K562 (cell line): ENCODE results near the gene BICDL1. TPM values are rescaled to one million over a fixed set of nuclear protein-coding genes. Genes with fewer than 3 reads are reported as not detected.

Experiments
- ATAC-seq: fragments of 200-7000 bp; cut with Tn5 transposase; 3 replicates; pipeline ENCODE4 v1.9.1; 2020; ENCODE audit warnings: moderate library complexity
- BruUV-seq: library from RNA; stranded (reverse); fragments of 400-500 nt; replicated peaks from 2 replicates; lab custom pipeline; 2021; lab: Mats Ljungman, UMichigan
- CTCF ChIA-PET: fragments of 300-600 bp; formaldehyde crosslinking; extraction: SDS; loops from one replicate; lab custom pipeline; 2021; ENCODE audit warnings: low intra/inter-chr PET ratio; lab: Yijun Ruan, JAX
- POLR2A ChIA-PET: fragments of 300-600, 350-650 bp; sonication (Branson Sonifier 250); formaldehyde crosslinking; extraction: SDS; loops from one replicate; lab custom pipeline; 2021; ENCODE audit warnings: antibody characterized with exemption, inconsistent platforms; lab: Yijun Ruan, JAX
- DNase-seq, 4 experiments: peaks; one replicate each; pipeline versions ENCODE4 v3.0.0 to v3.0.0-alpha.2; 2011 to 2018; ENCODE audit warnings: low spot score in 3 of 4, mixed read lengths in 3 of 4; ENCODE audit errors: extremely low read depth in 1 of 4
- FAIRE-seq: peaks from 2 replicates; lab custom pipeline; 2011; peaks lifted over from hg19 to GRCh38; lab: Jason Lieb, UNC
- H2AFZ ChIP-seq: 2 replicates; pipeline ENCODE4 v1.6.0; 2011; ENCODE audit warnings: low read depth, low read length, control low read depth, inconsistent platforms
- H3K27ac ChIP-seq: fragments of 200-600 bp; 3 replicates; pipeline ENCODE4 v1.8.0; 2011; ENCODE audit warnings: low read depth, mild to moderate bottlenecking, control low read depth, inconsistent platforms, low read length, moderate library complexity, mixed read lengths; ENCODE audit errors: extremely low read depth
- H3K27me3 ChIP-seq, 2 experiments: fragments of 300-600 bp in 1 of 2; 2 replicates in 1 of 2; 3 replicates in 1 of 2; pipeline versions ENCODE4 v1.6.0 to v1.8.0; 2011; ENCODE audit warnings: inconsistent platforms in 2 of 2, low read length in 2 of 2, mild to moderate bottlenecking in 1 of 2, mixed read lengths in 1 of 2, moderate library complexity in 1 of 2; ENCODE audit not compliant: control insufficient read depth in 2 of 2, insufficient read depth in 2 of 2
- H3K36me3 ChIP-seq: fragments of 300-600 bp; 3 replicates; pipeline ENCODE4 v1.8.0; 2011; ENCODE audit warnings: mild to moderate bottlenecking, low read length, inconsistent platforms; ENCODE audit not compliant: control insufficient read depth, insufficient read depth
- H3K4me1 ChIP-seq, 2 experiments: fragments of 200-600 bp in 1 of 2; replicated peaks in 1 of 2; 2 replicates in 1 of 2; 3 replicates in 1 of 2; pipeline versions ENCODE4 v1.5.1 to v1.8.0; 2011; ENCODE audit warnings: inconsistent platforms in 2 of 2, low read length in 2 of 2, mild to moderate bottlenecking in 1 of 2, mixed read lengths in 1 of 2, moderate library complexity in 1 of 2; ENCODE audit not compliant: control insufficient read depth in 2 of 2, insufficient read depth in 2 of 2
- H3K4me2 ChIP-seq: 2 replicates; pipeline ENCODE4 v1.6.1; 2011; ENCODE audit warnings: low read length, control low read depth, inconsistent platforms, mixed read lengths; ENCODE audit not compliant: insufficient read depth
- H3K4me3 ChIP-seq: fragments of 200-600 bp; sonication (generic), shearing (Covaris generic); 2 replicates; pipeline ENCODE4 v1.5.1; 2016; ENCODE audit warnings: control low read depth, inconsistent platforms
- H3K79me2 ChIP-seq: fragments of 200-600 bp; 3 replicates; pipeline ENCODE4 v1.8.0; 2011; ENCODE audit warnings: low read length, inconsistent platforms; ENCODE audit not compliant: control insufficient read depth, insufficient read depth
- H3K9ac ChIP-seq, 2 experiments: 2 replicates each; pipeline versions ENCODE4 v1.6.0 to v1.6.1; 2011; ENCODE audit warnings: low read depth in 2 of 2, low read length in 2 of 2, control low read depth in 1 of 2, inconsistent platforms in 1 of 2, mild to moderate bottlenecking in 1 of 2, mixed read lengths in 1 of 2; ENCODE audit not compliant: insufficient read depth in 1 of 2
- H3K9me1 ChIP-seq: one replicate; pipeline ENCODE4 v1.6.0; 2011; ENCODE audit warnings: inconsistent platforms, mild to moderate bottlenecking, low read length, moderate library complexity; ENCODE audit not compliant: control insufficient read depth, insufficient read depth
- H3K9me3 ChIP-seq: replicated peaks from 2 replicates; pipeline ENCODE4 v1.5.1; 2011; ENCODE audit warnings: low read depth, low read length, inconsistent platforms; ENCODE audit not compliant: control insufficient read depth, insufficient read depth
- H4K20me1 ChIP-seq: replicated peaks from 2 replicates; pipeline ENCODE4 v1.6.1; 2011; ENCODE audit warnings: low read length, inconsistent platforms, mixed read lengths; ENCODE audit not compliant: control insufficient read depth, insufficient read depth
- FOXK2 ChIP-seq, 2 experiments: fragments of 450-650 bp; IDR thresholded peaks in 1 of 2; conservative IDR thresholded peaks in 1 of 2; 2 replicates each; pipeline ENCODE4 v1.6.1; 2016; ENCODE audit warnings: low read depth in 2 of 2, mild to moderate bottlenecking in 1 of 2
- POLR2G ChIP-seq: fragments of 200-400 bp; formaldehyde crosslinking; IDR thresholded peaks from 2 replicates; pipeline ENCODE4 v1.6.1; 2017; ENCODE audit warnings: low read depth, mild to moderate bottlenecking, antibody characterized with exemption, low read length, moderate library complexity
- RBM14 ChIP-seq: fragments of 200-400 bp; formaldehyde crosslinking; IDR thresholded peaks from 2 replicates; pipeline ENCODE4 v1.6.1; 2018; ENCODE audit warnings: low read depth, mild to moderate bottlenecking, low read length, moderate library complexity, borderline replicate concordance; ENCODE audit not compliant: insufficient read depth
- RBM22 ChIP-seq: fragments of 200-400 bp; formaldehyde crosslinking; IDR thresholded peaks from 2 replicates; pipeline ENCODE4 v1.6.1; 2018; ENCODE audit warnings: low read length, low read depth; ENCODE audit not compliant: poor library complexity, severe bottlenecking
- SMARCA5 ChIP-seq: fragments of 450-650 bp; IDR thresholded peaks from 2 replicates; pipeline ENCODE4 v1.6.1; 2016
- SP2 ChIP-seq: IDR thresholded peaks from 2 replicates; pipeline ENCODE4 v1.6.1; 2011; ENCODE audit warnings: mild to moderate bottlenecking, low read depth, low read length, moderate library complexity; ENCODE audit not compliant: poor library complexity, severe bottlenecking; ENCODE audit errors: extremely low read depth
- TEAD2 ChIP-seq: fragments of 450-650 bp; IDR thresholded peaks from 2 replicates; pipeline ENCODE4 v1.6.1; 2016; ENCODE audit warnings: missing genetic modification characterization, control low read depth, missing compliant biosample characterization
- ZNF3 ChIP-seq: fragments of 250-450 bp; sonication (Bioruptor Pico); IDR thresholded peaks from 2 replicates; pipeline ENCODE4 v1.5.0; 2021; ENCODE audit warnings: mild to moderate bottlenecking, moderate library complexity
- ZNF551 ChIP-seq: fragments of 250-450 bp; sonication (Bioruptor Pico); IDR thresholded peaks from 2 replicates; pipeline ENCODE4 v1.5.0; 2021; ENCODE audit warnings: mild to moderate bottlenecking, moderate library complexity
- WGBS: fragments of 100-300 bp; shearing (Covaris generic); methylation state at CpG from one replicate; pipeline ENCODE4 v1.1.6; 2016; ENCODE audit warnings: low coverage, mixed read lengths; ENCODE audit not compliant: insufficient coverage; ENCODE audit errors: missing lambda C conversion rate; 5-methylcytosine and 5-hydroxymethylcytosine counted together
- in situ Hi-C: fragments of 300-500 bp; cut with MboI; formaldehyde crosslinking; loops from 4 replicates; pipeline ENCODE4 v1.15.0; 2018; ENCODE audit warnings: inconsistent platforms, mixed read lengths
- intact Hi-C: fragments of 100-400 bp; cut with micrococcal nuclease; formaldehyde crosslinking; loops from 2 replicates; pipeline ENCODE4 v1.14.2; 2022
- polyA plus RNA-seq, 8 experiments: library from polyadenylated mRNA; depleted of rRNA in 4 of 8; stranded (reverse) in 5 of 8; unstranded in 3 of 8; fragments of >200 nt; fragmentation: Nextera tagmentation in 2 of 8; fragmentation: Illumina TruSeq in 1 of 8; extraction: Ambion mirVana in 2 of 8; extraction: Trizol in 1 of 8; gene quantifications; 2 replicates each; pipeline versions ENCODE4 v1.2.1 to v1.2.3, GENCODE V29; 2011 to 2014; ENCODE audit warnings: inconsistent platforms in 1 of 8, missing spikeins in 1 of 8
- total RNA-seq, 7 experiments: library from RNA; depleted of rRNA in 6 of 7; stranded (reverse); fragments of >200 nt in 6 of 7; fragmentation: Illumina TruSeq in 2 of 7; extraction: Trizol in 2 of 7; gene quantifications; 2 replicates each; pipeline versions ENCODE4 v1.2.1 to v1.2.3, GENCODE V29; 2011 to 2021; ENCODE audit warnings: low replicate concordance in 1 of 7

Gene BICDL1
- total and polyA plus RNA-seq, 9 of the 15 experiments (the other 6 are each of a cell fraction or from before 2014, with no cell fraction given): 0.06 to 2.0 (median 0.58) TPM

DNA sequence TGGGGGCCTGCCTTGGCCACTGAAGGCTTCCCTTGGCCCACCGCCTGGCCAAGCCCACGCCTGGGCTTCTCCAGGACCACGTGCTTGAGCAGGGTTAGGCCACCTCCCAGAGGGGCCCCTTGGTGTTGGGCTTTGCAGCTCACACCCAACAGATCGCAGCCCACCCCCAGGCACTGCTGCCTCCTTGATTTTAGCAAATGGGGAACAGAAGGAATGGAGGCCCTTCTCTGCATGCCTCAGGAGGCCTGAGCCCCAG is 104.2 kb downstream of the BICDL1 start:
- intact Hi-C loops: no loop called here
- TF ChIP-seq TEAD2 (tag) (no peak), POLR2G (peak; percentile 42; the same call in 1 of the 2 replicates), FOXK2 (conservative IDR thresholded peaks at IDR 0.05 in 1 of 2, IDR thresholded peaks at IDR 0.05 in 1 of 2; ENCODE audit: low read depth in 2 of 2) (no peak), ZNF551 (CRISPR knock-in tag) (no peak), SMARCA5 (no peak), ZNF3 (CRISPR knock-in tag) (no peak), RBM22 (peak; percentile 13), SP2 (no peak), RBM14 (no peak)

More for the DNA sequence above, 104.2 kb downstream of the BICDL1 start:
- 77% methylated on average over 4 of the region's 4 CpGs for WGBS
- Histone ChIP-seq H4K20me1 (no peaks in the 10 kb centered on the region; the same call in none of the 2 replicates), H2AFZ (no peak overlapping the region), H3K4me3 (no peak overlapping the region), H3K9me1 (no peaks in the 10 kb centered on the region), H3K9ac (peak overlapping the region in 1 of 2 experiments; percentile 58; a peak in 1 of 4 replicates), H3K79me2 (no peaks in the 10 kb centered on the region), H3K4me1 (peaks cover 0 to 45% of the 10 kb centered on the region in 2 experiments; a peak in 2 of 5 replicates), H3K27ac (no peak overlapping the region), H3K36me3 (peaks cover 41% of the 10 kb centered on the region; the same call in 1 of the 3 replicates), H3K27me3 (no peaks in the 10 kb centered on the region), H3K9me3 (no peaks in the 10 kb centered on the region), H3K4me2 (no peak overlapping the region)
- no TSS peak for BruUV-seq
- ATAC-seq (no peak; the same call in 2 of the 3 replicates), DNase-seq (no peak), FAIRE-seq (no peak)
- ChIA-PET CTCF (no interaction called here), POLR2A (no interaction called here)
- in situ Hi-C loops: no loop called here
